WTC11 (cell line): ENCODE data around the gene KRT5. TPM values are rescaled to one million over a fixed set of nuclear protein-coding genes. Genes with fewer than 3 reads are reported as not detected.

Experiments used
- ATAC-seq: fragments of 200-7000 bp; cut with Tn5 transposase; 2 replicates; pipeline ENCODE4 v1.10.0; 2021; ENCODE audit warnings: mild to moderate bottlenecking, moderate library complexity
- CTCF ChIA-PET: fragments of 300-600 bp; sonication (Branson Sonifier 250); formaldehyde crosslinking; loops from one replicate; lab custom pipeline; 2021; ENCODE audit warnings: antibody characterized with exemption; lab: Charles Lee
- POLR2A ChIA-PET: fragments of 350-600 bp; sonication (Branson Sonifier 250); formaldehyde crosslinking; loops from one replicate; lab custom pipeline; 2021; ENCODE audit warnings: antibody characterized with exemption; lab: Charles Lee
- DNase-seq: peaks from one replicate; pipeline ENCODE4 v3.0.0; 2021; ENCODE audit warnings: low spot score
- H3K27ac Mint-ChIP-seq: 2 replicates; pipeline ENCODE4 v1.8.0; 2021; ENCODE audit warnings: mixed read lengths
- H3K27me3 Mint-ChIP-seq: 2 replicates; pipeline ENCODE4 v1.8.0; 2021; ENCODE audit warnings: low read depth, mild to moderate bottlenecking, moderate library complexity, mixed read lengths
- H3K36me3 Mint-ChIP-seq: 2 replicates; pipeline ENCODE4 v1.8.0; 2021; ENCODE audit warnings: mixed read lengths
- H3K4me1 Mint-ChIP-seq: 2 replicates; pipeline ENCODE4 v1.8.0; 2022; ENCODE audit warnings: mixed read lengths
- H3K4me3 Mint-ChIP-seq: 2 replicates; pipeline ENCODE4 v1.8.0; 2021; ENCODE audit warnings: mild to moderate bottlenecking, moderate library complexity, mixed read lengths
- H3K9me3 Mint-ChIP-seq: 2 replicates; pipeline ENCODE4 v1.8.0; 2021; ENCODE audit warnings: mixed read lengths
- CREM ChIP-seq: sonication (generic); formaldehyde crosslinking; IDR thresholded peaks from 2 replicates; pipeline ENCODE4 v1.8.1; 2022; ENCODE audit warnings: mild to moderate bottlenecking, missing genetic modification reagents, moderate library complexity
- FOXJ3 ChIP-seq: sonication (generic); formaldehyde crosslinking; IDR thresholded peaks from 2 replicates; pipeline ENCODE4 v1.9.0; 2021; ENCODE audit warnings: missing genetic modification reagents, mild to moderate bottlenecking, borderline replicate concordance
- FOXK1 ChIP-seq: sonication (generic); formaldehyde crosslinking; IDR thresholded peaks from 2 replicates; pipeline ENCODE4 v1.8.0; 2022; ENCODE audit warnings: mild to moderate bottlenecking, moderate library complexity, missing genetic modification reagents
- KAT7 ChIP-seq: sonication (generic); formaldehyde crosslinking; IDR thresholded peaks from 2 replicates; pipeline ENCODE4 v1.8.1; 2023; ENCODE audit warnings: missing genetic modification reagents, mild to moderate bottlenecking, borderline replicate concordance
- NFATC4 ChIP-seq: fragments of 250-450 bp; sonication (Bioruptor Pico); IDR thresholded peaks from 2 replicates; pipeline ENCODE4 v1.9.0; 2021; ENCODE audit warnings: mild to moderate bottlenecking
- NFYB ChIP-seq: sonication (generic); formaldehyde crosslinking; conservative IDR thresholded peaks from 2 replicates; pipeline ENCODE4 v1.8.0; 2022; ENCODE audit warnings: low read depth, missing genetic modification reagents
- SP1 ChIP-seq: sonication (generic); formaldehyde crosslinking; conservative IDR thresholded peaks from 2 replicates; pipeline ENCODE4 v1.8.1; 2022; ENCODE audit warnings: missing genetic modification reagents
- ZNF138 ChIP-seq: sonication (generic); formaldehyde crosslinking; conservative IDR thresholded peaks from 2 replicates; pipeline ENCODE4 v1.8.1; 2022; ENCODE audit warnings: mild to moderate bottlenecking, moderate library complexity, missing genetic modification reagents
- ZNF219 ChIP-seq: sonication (generic); formaldehyde crosslinking; IDR thresholded peaks from 2 replicates; pipeline ENCODE4 v1.8.0; 2023; ENCODE audit warnings: missing genetic modification reagents, mild to moderate bottlenecking, borderline replicate concordance
- ZNF263 ChIP-seq: sonication (generic); formaldehyde crosslinking; IDR thresholded peaks from 2 replicates; pipeline ENCODE4 v1.8.1; 2022; ENCODE audit warnings: low read depth, mild to moderate bottlenecking, moderate library complexity, missing genetic modification reagents
- total RNA-seq: library from RNA; stranded (reverse); gene quantifications from 3 replicates; pipeline ENCODE4 v1.2.3, GENCODE V29; 2021
- TF ChIP-seq, protein P1 (sequence below): sonication (generic); formaldehyde crosslinking; IDR thresholded peaks from 2 replicates; pipeline ENCODE4 v1.8.1; 2023; ENCODE audit warnings: mild to moderate bottlenecking, missing genetic modification reagents
- TF ChIP-seq, protein P2 (sequence below): sonication (generic); formaldehyde crosslinking; IDR thresholded peaks from 2 replicates; pipeline ENCODE4 v1.8.1; 2023; ENCODE audit warnings: mild to moderate bottlenecking, missing genetic modification reagents, borderline replicate concordance
- TF ChIP-seq, protein P3 (sequence below): sonication (generic); formaldehyde crosslinking; IDR thresholded peaks from 2 replicates; pipeline ENCODE4 v1.8.1; 2023; ENCODE audit warnings: mild to moderate bottlenecking, missing genetic modification reagents, moderate library complexity
- TF ChIP-seq, protein P4 (sequence below): sonication (generic); formaldehyde crosslinking; IDR thresholded peaks from 2 replicates; pipeline ENCODE4 v1.8.0; 2022; ENCODE audit warnings: mild to moderate bottlenecking, missing genetic modification reagents
- TF ChIP-seq, protein P5 (sequence below): fragments of 250-450 bp; sonication (Bioruptor Pico); IDR thresholded peaks from 2 replicates; pipeline ENCODE4 v1.9.0; 2021; ENCODE audit warnings: mild to moderate bottlenecking, borderline replicate concordance

KRT5 gene
- total RNA-seq, 1 experiment from 2014 or later = not detected

DNA sequence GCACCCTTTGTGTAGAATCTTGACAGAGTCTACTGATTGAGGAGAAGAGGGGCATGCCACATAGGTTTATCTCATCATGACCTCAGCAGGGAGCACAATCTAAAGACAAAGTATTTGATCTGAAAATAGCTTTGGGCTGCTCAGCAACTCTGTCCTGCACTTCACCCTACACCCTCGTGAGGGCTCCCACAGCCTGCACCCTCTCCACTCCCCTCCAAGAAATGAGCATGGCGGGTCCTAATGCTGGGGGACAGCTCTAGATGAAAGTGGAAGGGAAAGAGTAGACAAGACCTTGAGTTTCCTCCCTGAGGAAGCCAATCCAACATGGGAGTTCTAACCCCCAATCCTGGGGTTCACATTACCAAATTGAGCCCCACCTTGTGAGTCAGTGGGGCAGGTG is 10.7 kb upstream of the KRT5 start:
- H3K27me3 Mint-ChIP-seq = no peaks in the 10 kb centered on the region
- H3K9me3 Mint-ChIP-seq = no peaks in the 10 kb centered on the region
- DNase-seq = no peak
- no peak overlapping the region for H3K27ac Mint-ChIP-seq
- no peak for ATAC-seq
- TF ChIP-seq NFATC4 = no peak
- TF ChIP-seq, protein P1, sequence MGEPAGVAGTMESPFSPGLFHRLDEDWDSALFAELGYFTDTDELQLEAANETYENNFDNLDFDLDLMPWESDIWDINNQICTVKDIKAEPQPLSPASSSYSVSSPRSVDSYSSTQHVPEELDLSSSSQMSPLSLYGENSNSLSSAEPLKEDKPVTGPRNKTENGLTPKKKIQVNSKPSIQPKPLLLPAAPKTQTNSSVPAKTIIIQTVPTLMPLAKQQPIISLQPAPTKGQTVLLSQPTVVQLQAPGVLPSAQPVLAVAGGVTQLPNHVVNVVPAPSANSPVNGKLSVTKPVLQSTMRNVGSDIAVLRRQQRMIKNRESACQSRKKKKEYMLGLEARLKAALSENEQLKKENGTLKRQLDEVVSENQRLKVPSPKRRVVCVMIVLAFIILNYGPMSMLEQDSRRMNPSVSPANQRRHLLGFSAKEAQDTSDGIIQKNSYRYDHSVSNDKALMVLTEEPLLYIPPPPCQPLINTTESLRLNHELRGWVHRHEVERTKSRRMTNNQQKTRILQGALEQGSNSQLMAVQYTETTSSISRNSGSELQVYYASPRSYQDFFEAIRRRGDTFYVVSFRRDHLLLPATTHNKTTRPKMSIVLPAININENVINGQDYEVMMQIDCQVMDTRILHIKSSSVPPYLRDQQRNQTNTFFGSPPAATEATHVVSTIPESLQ (CRISPR knock-in tag) = no peak
- POLR2A ChIA-PET = no interaction called here
- no peaks in the 10 kb centered on the region for H3K36me3 Mint-ChIP-seq
- H3K4me1 Mint-ChIP-seq = no peaks in the 10 kb centered on the region
- no peak overlapping the region for H3K4me3 Mint-ChIP-seq
- CTCF ChIA-PET = interaction anchor here (1.0 to 1.3 kb wide), 2 partner anchors 151 to 158 kb away, joined by 3 read pairs; no protein-coding TSS in a partner anchor

DNA sequence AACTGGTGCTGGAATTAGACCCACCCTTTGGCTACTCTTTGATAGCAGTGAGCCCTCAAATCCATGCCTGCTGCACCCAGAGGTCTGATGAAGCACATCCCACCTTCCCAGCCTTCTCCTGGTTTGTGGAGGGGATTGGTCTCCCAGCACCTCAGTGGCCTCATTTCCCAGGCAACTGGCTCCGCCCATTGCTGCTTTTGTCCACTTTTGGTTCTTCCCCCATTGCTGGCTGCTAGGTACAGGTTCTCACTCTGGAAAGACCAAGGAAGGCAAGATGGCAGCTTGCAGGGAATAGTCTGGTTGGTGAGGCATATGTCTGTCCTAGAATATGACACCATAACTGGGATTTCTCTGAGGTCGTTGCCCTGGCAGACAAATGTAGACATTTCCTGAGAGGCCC is 10.2 kb upstream of the KRT5 start:
- H3K4me3 Mint-ChIP-seq = no peak overlapping the region
- POLR2A ChIA-PET = no interaction called here
- no peaks in the 10 kb centered on the region for H3K4me1 Mint-ChIP-seq
- no peaks in the 10 kb centered on the region for H3K9me3 Mint-ChIP-seq
- TF ChIP-seq, protein P2, sequence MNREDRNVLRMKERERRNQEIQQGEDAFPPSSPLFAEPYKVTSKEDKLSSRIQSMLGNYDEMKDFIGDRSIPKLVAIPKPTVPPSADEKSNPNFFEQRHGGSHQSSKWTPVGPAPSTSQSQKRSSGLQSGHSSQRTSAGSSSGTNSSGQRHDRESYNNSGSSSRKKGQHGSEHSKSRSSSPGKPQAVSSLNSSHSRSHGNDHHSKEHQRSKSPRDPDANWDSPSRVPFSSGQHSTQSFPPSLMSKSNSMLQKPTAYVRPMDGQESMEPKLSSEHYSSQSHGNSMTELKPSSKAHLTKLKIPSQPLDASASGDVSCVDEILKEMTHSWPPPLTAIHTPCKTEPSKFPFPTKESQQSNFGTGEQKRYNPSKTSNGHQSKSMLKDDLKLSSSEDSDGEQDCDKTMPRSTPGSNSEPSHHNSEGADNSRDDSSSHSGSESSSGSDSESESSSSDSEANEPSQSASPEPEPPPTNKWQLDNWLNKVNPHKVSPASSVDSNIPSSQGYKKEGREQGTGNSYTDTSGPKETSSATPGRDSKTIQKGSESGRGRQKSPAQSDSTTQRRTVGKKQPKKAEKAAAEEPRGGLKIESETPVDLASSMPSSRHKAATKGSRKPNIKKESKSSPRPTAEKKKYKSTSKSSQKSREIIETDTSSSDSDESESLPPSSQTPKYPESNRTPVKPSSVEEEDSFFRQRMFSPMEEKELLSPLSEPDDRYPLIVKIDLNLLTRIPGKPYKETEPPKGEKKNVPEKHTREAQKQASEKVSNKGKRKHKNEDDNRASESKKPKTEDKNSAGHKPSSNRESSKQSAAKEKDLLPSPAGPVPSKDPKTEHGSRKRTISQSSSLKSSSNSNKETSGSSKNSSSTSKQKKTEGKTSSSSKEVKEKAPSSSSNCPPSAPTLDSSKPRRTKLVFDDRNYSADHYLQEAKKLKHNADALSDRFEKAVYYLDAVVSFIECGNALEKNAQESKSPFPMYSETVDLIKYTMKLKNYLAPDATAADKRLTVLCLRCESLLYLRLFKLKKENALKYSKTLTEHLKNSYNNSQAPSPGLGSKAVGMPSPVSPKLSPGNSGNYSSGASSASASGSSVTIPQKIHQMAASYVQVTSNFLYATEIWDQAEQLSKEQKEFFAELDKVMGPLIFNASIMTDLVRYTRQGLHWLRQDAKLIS = no peak
- TF ChIP-seq, protein P3, sequence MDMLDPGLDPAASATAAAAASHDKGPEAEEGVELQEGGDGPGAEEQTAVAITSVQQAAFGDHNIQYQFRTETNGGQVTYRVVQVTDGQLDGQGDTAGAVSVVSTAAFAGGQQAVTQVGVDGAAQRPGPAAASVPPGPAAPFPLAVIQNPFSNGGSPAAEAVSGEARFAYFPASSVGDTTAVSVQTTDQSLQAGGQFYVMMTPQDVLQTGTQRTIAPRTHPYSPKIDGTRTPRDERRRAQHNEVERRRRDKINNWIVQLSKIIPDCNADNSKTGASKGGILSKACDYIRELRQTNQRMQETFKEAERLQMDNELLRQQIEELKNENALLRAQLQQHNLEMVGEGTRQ (CRISPR knock-in tag) = no peak
- no peak for TF ChIP-seq FOXJ3
- no peak for TF ChIP-seq KAT7 (CRISPR knock-in tag)
- no peak for TF ChIP-seq FOXK1
- TF ChIP-seq ZNF263 = no peak
- no peak for TF ChIP-seq SP1
- TF ChIP-seq, protein P4, sequence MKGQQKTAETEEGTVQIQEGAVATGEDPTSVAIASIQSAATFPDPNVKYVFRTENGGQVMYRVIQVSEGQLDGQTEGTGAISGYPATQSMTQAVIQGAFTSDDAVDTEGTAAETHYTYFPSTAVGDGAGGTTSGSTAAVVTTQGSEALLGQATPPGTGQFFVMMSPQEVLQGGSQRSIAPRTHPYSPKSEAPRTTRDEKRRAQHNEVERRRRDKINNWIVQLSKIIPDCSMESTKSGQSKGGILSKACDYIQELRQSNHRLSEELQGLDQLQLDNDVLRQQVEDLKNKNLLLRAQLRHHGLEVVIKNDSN (CRISPR knock-in tag) = no peak
- TF ChIP-seq ZNF219 = no peak
- no peak for TF ChIP-seq NFYB (CRISPR knock-in tag)
- TF ChIP-seq, protein P5, sequence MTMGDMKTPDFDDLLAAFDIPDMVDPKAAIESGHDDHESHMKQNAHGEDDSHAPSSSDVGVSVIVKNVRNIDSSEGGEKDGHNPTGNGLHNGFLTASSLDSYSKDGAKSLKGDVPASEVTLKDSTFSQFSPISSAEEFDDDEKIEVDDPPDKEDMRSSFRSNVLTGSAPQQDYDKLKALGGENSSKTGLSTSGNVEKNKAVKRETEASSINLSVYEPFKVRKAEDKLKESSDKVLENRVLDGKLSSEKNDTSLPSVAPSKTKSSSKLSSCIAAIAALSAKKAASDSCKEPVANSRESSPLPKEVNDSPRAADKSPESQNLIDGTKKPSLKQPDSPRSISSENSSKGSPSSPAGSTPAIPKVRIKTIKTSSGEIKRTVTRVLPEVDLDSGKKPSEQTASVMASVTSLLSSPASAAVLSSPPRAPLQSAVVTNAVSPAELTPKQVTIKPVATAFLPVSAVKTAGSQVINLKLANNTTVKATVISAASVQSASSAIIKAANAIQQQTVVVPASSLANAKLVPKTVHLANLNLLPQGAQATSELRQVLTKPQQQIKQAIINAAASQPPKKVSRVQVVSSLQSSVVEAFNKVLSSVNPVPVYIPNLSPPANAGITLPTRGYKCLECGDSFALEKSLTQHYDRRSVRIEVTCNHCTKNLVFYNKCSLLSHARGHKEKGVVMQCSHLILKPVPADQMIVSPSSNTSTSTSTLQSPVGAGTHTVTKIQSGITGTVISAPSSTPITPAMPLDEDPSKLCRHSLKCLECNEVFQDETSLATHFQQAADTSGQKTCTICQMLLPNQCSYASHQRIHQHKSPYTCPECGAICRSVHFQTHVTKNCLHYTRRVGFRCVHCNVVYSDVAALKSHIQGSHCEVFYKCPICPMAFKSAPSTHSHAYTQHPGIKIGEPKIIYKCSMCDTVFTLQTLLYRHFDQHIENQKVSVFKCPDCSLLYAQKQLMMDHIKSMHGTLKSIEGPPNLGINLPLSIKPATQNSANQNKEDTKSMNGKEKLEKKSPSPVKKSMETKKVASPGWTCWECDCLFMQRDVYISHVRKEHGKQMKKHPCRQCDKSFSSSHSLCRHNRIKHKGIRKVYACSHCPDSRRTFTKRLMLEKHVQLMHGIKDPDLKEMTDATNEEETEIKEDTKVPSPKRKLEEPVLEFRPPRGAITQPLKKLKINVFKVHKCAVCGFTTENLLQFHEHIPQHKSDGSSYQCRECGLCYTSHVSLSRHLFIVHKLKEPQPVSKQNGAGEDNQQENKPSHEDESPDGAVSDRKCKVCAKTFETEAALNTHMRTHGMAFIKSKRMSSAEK (CRISPR knock-in tag) = no peak
- no peak for TF ChIP-seq ZNF138 (CRISPR knock-in tag)
- TF ChIP-seq CREM (CRISPR knock-in tag) = no peak
- H3K36me3 Mint-ChIP-seq = no peaks in the 10 kb centered on the region
- no peak overlapping the region for H3K27ac Mint-ChIP-seq
- H3K27me3 Mint-ChIP-seq = no peaks in the 10 kb centered on the region
- CTCF ChIA-PET = interaction anchor here (1.3 kb wide), 1 partner anchor 158 kb away, joined by 3 read pairs; no protein-coding TSS in a partner anchor
- DNase-seq = no peak
- ATAC-seq = no peak
